Neural progenitor cell (in vitro differentiated cells): ENCODE data around the gene MTMR12. TPM values are rescaled to one million over a fixed set of nuclear protein-coding genes. Genes with fewer than 3 reads are reported as not detected.

Source experiments
- DNase-seq: peaks from one replicate; pipeline ENCODE4 v3.0.0-alpha.2; 2016; ENCODE audit warnings: low spot score
- H2AFZ ChIP-seq: fragments of 200-600 bp; sonication (generic); replicated peaks from 2 replicates; pipeline ENCODE4 v1.6.1; 2016; ENCODE audit warnings: antibody characterized with exemption
- H3F3A ChIP-seq: fragments of 200-600 bp; sonication (generic); 2 replicates; pipeline ENCODE4 v1.6.1; 2016; ENCODE audit warnings: antibody characterized with exemption, low read depth
- H3K27ac ChIP-seq: fragments of 200-600 bp; sonication (generic); 2 replicates; pipeline ENCODE4 v1.5.1; 2016; ENCODE audit warnings: mild to moderate bottlenecking
- H3K27me3 ChIP-seq: fragments of 200-600 bp; sonication (generic); 2 replicates; pipeline ENCODE4 v1.6.1; 2016; ENCODE audit warnings: mild to moderate bottlenecking, moderate library complexity
- H3K36me3 ChIP-seq: fragments of 200-600 bp; sonication (generic); 2 replicates; pipeline ENCODE4 v1.5.1; 2016
- H3K4me1 ChIP-seq: fragments of 200-600 bp; sonication (generic); 2 replicates; pipeline ENCODE4 v1.6.1; 2016; ENCODE audit warnings: mixed run types
- H3K4me2 ChIP-seq: fragments of 200-600 bp; sonication (generic); 2 replicates; pipeline ENCODE4 v1.6.1; 2016
- H3K4me3 ChIP-seq: fragments of 200-600 bp; sonication (generic); 2 replicates; pipeline ENCODE4 v1.5.1; 2016
- H3K79me2 ChIP-seq: fragments of 200-600 bp; sonication (generic); 2 replicates; pipeline ENCODE4 v1.6.1; 2016; ENCODE audit warnings: low read depth
- H3K9ac ChIP-seq: fragments of 200-600 bp; sonication (generic); 2 replicates; pipeline ENCODE4 v1.6.1; 2016
- H3K9me3 ChIP-seq: fragments of 200-600 bp; sonication (generic); 2 replicates; pipeline ENCODE4 v1.5.1; 2016; ENCODE audit warnings: low read depth
- H4K20me1 ChIP-seq: fragments of 200-600 bp; sonication (generic); 2 replicates; pipeline ENCODE4 v1.6.1; 2016; ENCODE audit warnings: low read depth
- H3K27ac Mint-ChIP-seq: 3 replicates; pipeline ENCODE4 v1.8.0; 2021; ENCODE audit warnings: mixed read lengths
- H3K27me3 Mint-ChIP-seq: 2 replicates; pipeline ENCODE4 v1.8.0; 2022; ENCODE audit warnings: low read depth, mild to moderate bottlenecking, inconsistent platforms, moderate library complexity, mixed read lengths; ENCODE audit not compliant: insufficient read depth
- H3K36me3 Mint-ChIP-seq: 3 replicates; pipeline ENCODE4 v1.8.0; 2021; ENCODE audit warnings: mixed read lengths
- H3K4me1 Mint-ChIP-seq: 3 replicates; pipeline ENCODE4 v1.8.0; 2021; ENCODE audit warnings: mixed read lengths
- H3K4me3 Mint-ChIP-seq: 3 replicates; pipeline ENCODE4 v1.8.0; 2021; ENCODE audit warnings: mild to moderate bottlenecking, moderate library complexity, mixed read lengths
- H3K9me3 Mint-ChIP-seq: 3 replicates; pipeline ENCODE4 v1.8.0; 2020; ENCODE audit warnings: mixed read lengths
- CTCF ChIP-seq: fragments of 200-600 bp; sonication (generic); IDR thresholded peaks from 2 replicates; pipeline ENCODE4 v1.5.1; 2017; ENCODE audit warnings: antibody characterized with exemption, mild to moderate bottlenecking
- EZH2 ChIP-seq: fragments of 200-600 bp; sonication (generic); IDR thresholded peaks from 2 replicates; pipeline ENCODE4 v1.6.1; 2017; ENCODE audit warnings: antibody characterized with exemption, mild to moderate bottlenecking, moderate library complexity
- EZH2phosphoT487 ChIP-seq: fragments of 200-600 bp; sonication (generic); IDR thresholded peaks from 2 replicates; pipeline ENCODE4 v1.6.1; 2017; ENCODE audit warnings: antibody characterized with exemption
- total RNA-seq: library from RNA; depleted of rRNA; stranded (reverse); fragments of >200 nt; gene quantifications from 2 replicates; pipeline ENCODE4 v1.2.3, GENCODE V29; 2015; ENCODE audit warnings: low replicate concordance

Gene MTMR12
- total RNA-seq, 1 donor from 2014 or later = 22.0 TPM

- no peak for TF ChIP-seq EZH2
- no peak for TF ChIP-seq CTCF
- TF ChIP-seq EZH2phosphoT487 = no peak
- Histone ChIP-seq H3F3A (no peaks in the 10 kb centered on the region), H3K36me3 (no peaks in the 10 kb centered on the region), H3K9ac (no peak overlapping the region), H3K4me3 (no peak overlapping the region), H3K27me3 (no peaks in the 10 kb centered on the region), H2AFZ (no peak overlapping the region), H3K4me2 (no peak overlapping the region), H3K9me3 (no peaks in the 10 kb centered on the region), H3K4me1 (no peaks in the 10 kb centered on the region), H4K20me1 (no peaks in the 10 kb centered on the region), H3K79me2 (no peaks in the 10 kb centered on the region), H3K27ac (no peak overlapping the region)
- peaks cover 8% of the 10 kb centered on the region for H3K27me3 Mint-ChIP-seq
- H3K36me3 Mint-ChIP-seq = peaks cover 32% of the 10 kb centered on the region
- no peak overlapping the region for H3K27ac Mint-ChIP-seq
- H3K4me1 Mint-ChIP-seq = peaks cover 10% of the 10 kb centered on the region
- H3K4me3 Mint-ChIP-seq = no peak overlapping the region
- H3K9me3 Mint-ChIP-seq = no peaks in the 10 kb centered on the region
- no peak for DNase-seq
Measured at GRCh38 chr5:32230356-32231099, 82.2 kb downstream of the MTMR12 start.

GRCh38 chr5:32229586-32229985, 83.2 kb downstream of the MTMR12 start:
- Mint-ChIP-seq H3K4me1 (peaks cover 8% of the 10 kb centered on the region), H3K4me3 (no peak overlapping the region), H3K36me3 (peaks cover 29% of the 10 kb centered on the region), H3K9me3 (no peaks in the 10 kb centered on the region), H3K27me3 (peaks cover 10% of the 10 kb centered on the region), H3K27ac (no peak overlapping the region)
- Histone ChIP-seq H3K9me3 (no peaks in the 10 kb centered on the region), H3K79me2 (no peaks in the 10 kb centered on the region), H2AFZ (no peak overlapping the region), H3K9ac (no peak overlapping the region), H3K27ac (no peak overlapping the region), H3K4me3 (no peak overlapping the region), H3K36me3 (no peaks in the 10 kb centered on the region), H3F3A (no peaks in the 10 kb centered on the region), H4K20me1 (no peaks in the 10 kb centered on the region), H3K4me1 (no peaks in the 10 kb centered on the region), H3K4me2 (no peak overlapping the region), H3K27me3 (no peaks in the 10 kb centered on the region)
- TF ChIP-seq EZH2 (no peak), CTCF (no peak), EZH2phosphoT487 (no peak)
- no peak for DNase-seq

GRCh38 chr5:32228816-32229215, 83.9 kb downstream of the MTMR12 start:
- Histone ChIP-seq H3K36me3 (no peaks in the 10 kb centered on the region), H3K27ac (no peak overlapping the region), H3K4me1 (no peaks in the 10 kb centered on the region), H3K9ac (no peak overlapping the region), H3K79me2 (no peaks in the 10 kb centered on the region), H2AFZ (no peak overlapping the region), H3K4me3 (no peak overlapping the region), H4K20me1 (no peaks in the 10 kb centered on the region), H3K27me3 (no peaks in the 10 kb centered on the region), H3K9me3 (no peaks in the 10 kb centered on the region), H3K4me2 (no peak overlapping the region), H3F3A (no peaks in the 10 kb centered on the region)
- no peaks in the 10 kb centered on the region for H3K9me3 Mint-ChIP-seq
- peaks cover 5% of the 10 kb centered on the region for H3K4me1 Mint-ChIP-seq
- DNase-seq = no peak
- TF ChIP-seq EZH2 = no peak
- TF ChIP-seq CTCF = no peak
- no peak for TF ChIP-seq EZH2phosphoT487
- H3K27me3 Mint-ChIP-seq = peaks cover 10% of the 10 kb centered on the region
- H3K36me3 Mint-ChIP-seq = peaks cover 29% of the 10 kb centered on the region
- no peak overlapping the region for H3K27ac Mint-ChIP-seq
- H3K4me3 Mint-ChIP-seq = no peak overlapping the region
